GM12801 (cell line): ENCODE data around the gene TEX12.

Source experiments
- TF ChIP-seq, protein P1 (sequence below): IDR thresholded peaks from one replicate; pipeline ENCODE4 v1.5.1; 2011; ENCODE audit warnings: control low read depth; ENCODE audit not compliant: insufficient read length; ENCODE audit errors: extremely low read depth

The TEX12 gene

DNA sequence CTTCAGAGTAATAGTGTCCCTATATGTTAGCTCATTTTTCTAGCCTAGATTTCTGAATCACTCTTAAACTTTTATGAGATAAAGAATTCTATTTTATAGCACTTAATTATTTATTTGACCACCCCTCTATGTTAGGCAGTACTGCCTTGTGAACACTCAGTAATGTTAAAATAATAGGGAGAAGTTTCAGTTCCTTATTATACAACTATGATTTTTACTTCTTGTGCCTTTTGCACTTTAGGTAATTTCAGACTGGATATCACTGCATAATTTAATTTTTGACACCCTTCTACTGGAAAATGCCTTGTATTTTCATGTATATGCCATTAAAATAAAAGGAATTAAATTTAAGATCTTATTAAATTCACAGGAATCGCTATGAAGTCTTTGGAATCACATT is 11.3 kb downstream of the TEX12 start:
- TF ChIP-seq, protein P1, sequence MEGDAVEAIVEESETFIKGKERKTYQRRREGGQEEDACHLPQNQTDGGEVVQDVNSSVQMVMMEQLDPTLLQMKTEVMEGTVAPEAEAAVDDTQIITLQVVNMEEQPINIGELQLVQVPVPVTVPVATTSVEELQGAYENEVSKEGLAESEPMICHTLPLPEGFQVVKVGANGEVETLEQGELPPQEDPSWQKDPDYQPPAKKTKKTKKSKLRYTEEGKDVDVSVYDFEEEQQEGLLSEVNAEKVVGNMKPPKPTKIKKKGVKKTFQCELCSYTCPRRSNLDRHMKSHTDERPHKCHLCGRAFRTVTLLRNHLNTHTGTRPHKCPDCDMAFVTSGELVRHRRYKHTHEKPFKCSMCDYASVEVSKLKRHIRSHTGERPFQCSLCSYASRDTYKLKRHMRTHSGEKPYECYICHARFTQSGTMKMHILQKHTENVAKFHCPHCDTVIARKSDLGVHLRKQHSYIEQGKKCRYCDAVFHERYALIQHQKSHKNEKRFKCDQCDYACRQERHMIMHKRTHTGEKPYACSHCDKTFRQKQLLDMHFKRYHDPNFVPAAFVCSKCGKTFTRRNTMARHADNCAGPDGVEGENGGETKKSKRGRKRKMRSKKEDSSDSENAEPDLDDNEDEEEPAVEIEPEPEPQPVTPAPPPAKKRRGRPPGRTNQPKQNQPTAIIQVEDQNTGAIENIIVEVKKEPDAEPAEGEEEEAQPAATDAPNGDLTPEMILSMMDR = no peak

DNA sequence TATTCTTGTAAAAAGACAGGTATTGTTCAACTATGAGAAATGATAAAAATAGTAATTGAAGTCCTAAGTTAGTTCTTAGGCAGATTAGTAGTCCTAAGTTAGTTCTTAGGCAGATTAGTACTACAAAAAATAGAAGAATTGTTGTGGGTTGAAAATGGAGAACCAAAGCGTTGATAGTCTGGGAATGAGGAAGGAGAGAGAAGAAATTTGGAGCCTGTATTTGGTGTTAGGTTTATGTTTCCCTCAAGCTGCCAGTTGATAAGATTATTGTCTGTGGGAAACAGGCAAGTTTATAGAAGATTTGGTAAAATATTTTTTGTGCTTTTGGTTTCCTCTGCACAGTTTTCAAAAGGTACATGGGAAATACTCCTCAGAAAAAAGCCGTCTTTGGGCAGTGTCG is 11.8 kb downstream of the TEX12 start:
- TF ChIP-seq, protein P1 = no peak

DNA sequence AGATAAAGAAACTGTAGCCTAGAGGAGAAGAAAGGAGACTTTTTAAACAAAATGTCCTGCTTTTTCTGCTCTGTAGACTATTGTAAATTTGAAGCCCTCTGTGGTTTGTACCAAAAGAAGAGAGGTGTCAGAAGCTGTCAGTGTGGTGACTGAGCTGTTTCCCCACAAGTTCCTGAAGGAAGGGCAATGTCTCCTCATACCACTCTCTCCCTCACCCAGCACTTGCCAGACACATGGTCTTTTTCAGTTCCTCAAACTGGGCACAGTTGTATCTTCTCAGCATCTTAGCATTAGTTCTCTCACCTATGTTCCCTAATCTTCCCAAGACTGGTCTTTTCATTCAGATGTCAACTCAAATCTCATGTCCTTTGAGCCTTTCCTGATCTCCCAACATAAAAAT is 12.4 kb downstream of the TEX12 start:
- TF ChIP-seq, protein P1 = no peak

DNA sequence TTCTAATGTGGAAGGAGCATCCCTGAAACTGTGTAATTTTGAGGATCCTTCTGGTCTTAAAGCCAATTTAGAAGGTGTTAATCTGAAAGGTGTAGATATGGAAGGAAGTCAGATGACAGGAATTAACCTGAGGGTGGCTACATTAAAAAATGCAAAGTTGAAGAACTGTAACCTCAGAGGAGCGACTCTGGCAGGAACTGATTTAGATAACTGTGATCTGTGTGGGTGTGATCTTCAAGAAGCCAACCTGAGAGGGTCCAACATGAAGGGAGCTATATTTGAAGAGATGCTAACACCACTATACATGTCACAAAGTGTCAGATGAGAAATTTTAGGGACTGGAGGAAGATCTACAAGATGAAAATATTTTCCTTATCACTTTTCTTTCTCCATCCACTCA is 15.7 kb downstream of the TEX12 start:
- TF ChIP-seq, protein P1 = no peak

DNA sequence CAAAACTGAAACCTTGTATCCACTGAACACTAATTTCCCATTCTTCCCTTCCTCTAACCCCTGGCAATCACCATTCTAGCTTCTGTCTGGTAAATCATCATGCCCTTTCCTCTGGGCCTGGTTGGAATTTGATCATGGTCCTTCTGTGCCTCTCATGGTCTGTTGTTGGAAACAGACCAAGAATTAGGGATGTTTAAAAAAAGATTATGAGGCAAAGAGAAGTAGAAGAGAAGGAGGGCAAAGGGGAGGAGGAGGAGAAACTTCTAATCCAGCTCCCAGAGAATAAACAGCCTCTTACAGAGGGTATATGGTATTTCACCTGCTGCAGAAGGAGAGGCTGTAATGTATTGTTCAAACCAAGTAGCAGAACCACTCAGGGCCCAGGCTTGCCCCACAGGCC is 18.7 kb downstream of the TEX12 start:
- TF ChIP-seq, protein P1 = no peak

DNA sequence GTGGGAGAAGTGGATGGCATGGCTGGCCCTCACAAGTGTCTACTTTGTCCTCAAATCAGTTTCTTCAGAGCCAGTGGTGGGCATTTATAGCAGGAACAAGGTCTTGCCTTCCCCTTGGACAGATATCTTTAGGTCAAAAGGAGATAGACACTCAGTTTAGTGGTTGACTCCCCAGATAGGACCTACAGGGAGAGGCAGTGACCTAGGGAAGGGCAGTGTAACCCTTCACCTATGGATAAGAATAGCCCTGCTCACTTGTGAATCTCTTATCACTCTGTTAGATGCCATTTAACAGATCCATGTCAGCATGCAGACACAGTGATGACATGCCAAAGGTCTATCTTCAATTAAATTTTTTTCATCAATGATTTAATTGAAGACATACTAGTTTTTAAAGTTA is 19.1 kb downstream of the TEX12 start:
- TF ChIP-seq, protein P1 = no peak

DNA sequence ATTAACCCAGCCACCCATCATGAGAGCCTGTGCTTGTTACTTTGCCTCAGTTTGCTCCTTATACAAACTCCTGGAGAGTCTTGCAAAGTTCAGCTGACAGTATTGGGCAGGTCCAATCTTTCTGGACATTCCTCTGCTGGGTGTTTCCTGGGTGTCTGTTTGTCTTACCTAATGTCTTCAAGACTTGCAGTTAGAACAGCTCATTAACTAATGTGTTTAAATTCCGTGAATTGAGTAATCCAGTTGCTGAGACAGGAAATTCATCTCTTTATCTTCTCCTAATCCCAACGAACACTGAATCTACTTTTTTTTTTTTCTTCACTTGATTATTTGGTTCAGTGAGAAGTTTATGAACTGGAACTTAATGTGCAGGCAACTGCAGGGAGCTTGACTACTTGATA is 28.8 kb downstream of the TEX12 start:
- TF ChIP-seq, protein P1 = no peak
